ENCODE data around the gene AQP2.

DNA sequence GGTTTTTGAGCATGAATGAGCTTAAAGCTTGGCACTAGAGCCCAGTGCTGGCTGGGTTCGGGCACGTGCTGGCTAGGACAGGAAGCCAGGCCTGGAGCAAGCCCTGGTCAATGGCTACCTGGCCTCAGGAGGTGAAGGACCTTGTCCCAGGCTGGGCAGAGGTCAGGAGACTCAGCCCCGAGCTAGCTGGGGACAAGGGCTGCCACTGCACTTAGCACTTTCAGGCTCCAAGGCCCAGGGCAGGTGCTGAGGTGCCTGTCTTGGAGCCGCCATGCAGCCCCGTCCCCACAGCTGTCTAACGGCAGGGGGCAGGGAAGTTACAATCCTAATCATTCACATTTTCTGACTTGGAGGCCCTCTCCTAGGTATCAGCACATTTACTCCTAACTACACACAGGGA lies 17.9 kb downstream of the AQP2 start:
- TF ChIP-seq, protein P1, sequence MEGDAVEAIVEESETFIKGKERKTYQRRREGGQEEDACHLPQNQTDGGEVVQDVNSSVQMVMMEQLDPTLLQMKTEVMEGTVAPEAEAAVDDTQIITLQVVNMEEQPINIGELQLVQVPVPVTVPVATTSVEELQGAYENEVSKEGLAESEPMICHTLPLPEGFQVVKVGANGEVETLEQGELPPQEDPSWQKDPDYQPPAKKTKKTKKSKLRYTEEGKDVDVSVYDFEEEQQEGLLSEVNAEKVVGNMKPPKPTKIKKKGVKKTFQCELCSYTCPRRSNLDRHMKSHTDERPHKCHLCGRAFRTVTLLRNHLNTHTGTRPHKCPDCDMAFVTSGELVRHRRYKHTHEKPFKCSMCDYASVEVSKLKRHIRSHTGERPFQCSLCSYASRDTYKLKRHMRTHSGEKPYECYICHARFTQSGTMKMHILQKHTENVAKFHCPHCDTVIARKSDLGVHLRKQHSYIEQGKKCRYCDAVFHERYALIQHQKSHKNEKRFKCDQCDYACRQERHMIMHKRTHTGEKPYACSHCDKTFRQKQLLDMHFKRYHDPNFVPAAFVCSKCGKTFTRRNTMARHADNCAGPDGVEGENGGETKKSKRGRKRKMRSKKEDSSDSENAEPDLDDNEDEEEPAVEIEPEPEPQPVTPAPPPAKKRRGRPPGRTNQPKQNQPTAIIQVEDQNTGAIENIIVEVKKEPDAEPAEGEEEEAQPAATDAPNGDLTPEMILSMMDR (IDR thresholded peaks at IDR 0.05) = no peak
- TF ChIP-seq POLR2A (IDR thresholded peaks at IDR 0.05) (no peak), POLR2AphosphoS5 (IDR thresholded peaks at IDR 0.05; ENCODE audit: insufficient read depth in 1 of 2, low read depth in 1 of 2) (no peak)
